K562 (cell line): ENCODE measurements around the gene ELP1. TPM values are rescaled to one million over a fixed set of nuclear protein-coding genes. Genes with fewer than 3 reads are reported as not detected.

Source experiments
- ATAC-seq: fragments of 200-7000 bp; cut with Tn5 transposase; 3 replicates; pipeline ENCODE4 v1.9.1; 2020; ENCODE audit warnings: moderate library complexity
- BruUV-seq: library from RNA; stranded (reverse); fragments of 400-500 nt; replicated peaks from 2 replicates; lab custom pipeline; 2021; lab: Mats Ljungman, UMichigan
- CTCF ChIA-PET: fragments of 300-600 bp; formaldehyde crosslinking; extraction: SDS; loops from one replicate; lab custom pipeline; 2021; ENCODE audit warnings: low intra/inter-chr PET ratio; lab: Yijun Ruan, JAX
- POLR2A ChIA-PET: fragments of 300-600, 350-650 bp; sonication (Branson Sonifier 250); formaldehyde crosslinking; extraction: SDS; loops from one replicate; lab custom pipeline; 2021; ENCODE audit warnings: antibody characterized with exemption, inconsistent platforms; lab: Yijun Ruan, JAX
- DNase-seq, 4 experiments: peaks; one replicate each; pipeline versions ENCODE4 v3.0.0 to v3.0.0-alpha.2; 2011 to 2018; ENCODE audit warnings: low spot score in 3 of 4, mixed read lengths in 3 of 4; ENCODE audit errors: extremely low read depth in 1 of 4
- FAIRE-seq: peaks from 2 replicates; lab custom pipeline; 2011; peaks lifted over from hg19 to GRCh38; lab: Jason Lieb, UNC
- H2AFZ ChIP-seq: 2 replicates; pipeline ENCODE4 v1.6.0; 2011; ENCODE audit warnings: low read depth, low read length, control low read depth, inconsistent platforms
- H3K27ac ChIP-seq: fragments of 200-600 bp; 3 replicates; pipeline ENCODE4 v1.8.0; 2011; ENCODE audit warnings: low read depth, mild to moderate bottlenecking, control low read depth, inconsistent platforms, low read length, moderate library complexity, mixed read lengths; ENCODE audit errors: extremely low read depth
- H3K27me3 ChIP-seq, 2 experiments: fragments of 300-600 bp in 1 of 2; 2 replicates in 1 of 2; 3 replicates in 1 of 2; pipeline versions ENCODE4 v1.6.0 to v1.8.0; 2011; ENCODE audit warnings: inconsistent platforms in 2 of 2, low read length in 2 of 2, mild to moderate bottlenecking in 1 of 2, mixed read lengths in 1 of 2, moderate library complexity in 1 of 2; ENCODE audit not compliant: control insufficient read depth in 2 of 2, insufficient read depth in 2 of 2
- H3K36me3 ChIP-seq: fragments of 300-600 bp; 3 replicates; pipeline ENCODE4 v1.8.0; 2011; ENCODE audit warnings: mild to moderate bottlenecking, low read length, inconsistent platforms; ENCODE audit not compliant: control insufficient read depth, insufficient read depth
- H3K4me1 ChIP-seq, 2 experiments: fragments of 200-600 bp in 1 of 2; replicated peaks in 1 of 2; 2 replicates in 1 of 2; 3 replicates in 1 of 2; pipeline versions ENCODE4 v1.5.1 to v1.8.0; 2011; ENCODE audit warnings: inconsistent platforms in 2 of 2, low read length in 2 of 2, mild to moderate bottlenecking in 1 of 2, mixed read lengths in 1 of 2, moderate library complexity in 1 of 2; ENCODE audit not compliant: control insufficient read depth in 2 of 2, insufficient read depth in 2 of 2
- H3K4me2 ChIP-seq: 2 replicates; pipeline ENCODE4 v1.6.1; 2011; ENCODE audit warnings: low read length, control low read depth, inconsistent platforms, mixed read lengths; ENCODE audit not compliant: insufficient read depth
- H3K4me3 ChIP-seq: fragments of 200-600 bp; sonication (generic), shearing (Covaris generic); 2 replicates; pipeline ENCODE4 v1.5.1; 2016; ENCODE audit warnings: control low read depth, inconsistent platforms
- H3K79me2 ChIP-seq: fragments of 200-600 bp; 3 replicates; pipeline ENCODE4 v1.8.0; 2011; ENCODE audit warnings: low read length, inconsistent platforms; ENCODE audit not compliant: control insufficient read depth, insufficient read depth
- H3K9ac ChIP-seq, 2 experiments: 2 replicates each; pipeline versions ENCODE4 v1.6.0 to v1.6.1; 2011; ENCODE audit warnings: low read depth in 2 of 2, low read length in 2 of 2, control low read depth in 1 of 2, inconsistent platforms in 1 of 2, mild to moderate bottlenecking in 1 of 2, mixed read lengths in 1 of 2; ENCODE audit not compliant: insufficient read depth in 1 of 2
- H3K9me1 ChIP-seq: one replicate; pipeline ENCODE4 v1.6.0; 2011; ENCODE audit warnings: inconsistent platforms, mild to moderate bottlenecking, low read length, moderate library complexity; ENCODE audit not compliant: control insufficient read depth, insufficient read depth
- H3K9me3 ChIP-seq: replicated peaks from 2 replicates; pipeline ENCODE4 v1.5.1; 2011; ENCODE audit warnings: low read depth, low read length, inconsistent platforms; ENCODE audit not compliant: control insufficient read depth, insufficient read depth
- H4K20me1 ChIP-seq: replicated peaks from 2 replicates; pipeline ENCODE4 v1.6.1; 2011; ENCODE audit warnings: low read length, inconsistent platforms, mixed read lengths; ENCODE audit not compliant: control insufficient read depth, insufficient read depth
- ADNP ChIP-seq: fragments of 200-800 bp; sonication (Bioruptor generic); IDR thresholded peaks from 2 replicates; pipeline ENCODE4 v1.6.1; 2016; ENCODE audit warnings: missing genetic modification characterization, missing compliant biosample characterization
- GTF2E2 ChIP-seq: fragments of 200-800 bp; sonication (Bioruptor generic); IDR thresholded peaks from 2 replicates; pipeline ENCODE4 v1.6.1; 2016; ENCODE audit warnings: missing genetic modification characterization, missing compliant biosample characterization
- NR2C1 ChIP-seq, 2 experiments: fragments of 450-650 bp; IDR thresholded peaks; 2 replicates each; pipeline ENCODE4 v1.6.1; 2017; ENCODE audit warnings: mild to moderate bottlenecking in 2 of 2, antibody characterized with exemption in 1 of 2, inconsistent platforms in 1 of 2, missing compliant biosample characterization in 1 of 2, missing genetic modification characterization in 1 of 2
- RFX5 ChIP-seq: IDR thresholded peaks from 2 replicates; pipeline ENCODE4 v1.6.1; 2011; ENCODE audit warnings: low read depth, mild to moderate bottlenecking, improper control_type of control experiment, low read length
- SAFB2 ChIP-seq: fragments of 200-400 bp; formaldehyde crosslinking; IDR thresholded peaks from 2 replicates; pipeline ENCODE4 v1.6.1; 2018; ENCODE audit warnings: borderline replicate concordance, low read length, low read depth, moderate library complexity; ENCODE audit not compliant: severe bottlenecking
- SRF ChIP-seq, 2 experiments: fragments of 250-450, 450-650 bp in 1 of 2; sonication (Bioruptor Pico) in 1 of 2; sonication (generic) in 1 of 2; formaldehyde crosslinking; IDR thresholded peaks; 2 replicates each; pipeline versions ENCODE4 v1.5.0 to v1.5.1; 2020 to 2022; ENCODE audit warnings: mild to moderate bottlenecking in 1 of 2, missing genetic modification reagents in 1 of 2
- ZNF212 ChIP-seq: fragments of 450-650 bp; formaldehyde crosslinking; IDR thresholded peaks from 2 replicates; pipeline ENCODE4 v1.4.0; 2020; ENCODE audit warnings: mild to moderate bottlenecking
- WGBS: fragments of 100-300 bp; shearing (Covaris generic); methylation state at CpG from one replicate; pipeline ENCODE4 v1.1.6; 2016; ENCODE audit warnings: low coverage, mixed read lengths; ENCODE audit not compliant: insufficient coverage; ENCODE audit errors: missing lambda C conversion rate; 5-methylcytosine and 5-hydroxymethylcytosine counted together
- in situ Hi-C: fragments of 300-500 bp; cut with MboI; formaldehyde crosslinking; loops from 4 replicates; pipeline ENCODE4 v1.15.0; 2018; ENCODE audit warnings: inconsistent platforms, mixed read lengths
- intact Hi-C: fragments of 100-400 bp; cut with micrococcal nuclease; formaldehyde crosslinking; loops from 2 replicates; pipeline ENCODE4 v1.14.2; 2022
- polyA plus RNA-seq, 8 experiments: library from polyadenylated mRNA; depleted of rRNA in 4 of 8; stranded (reverse) in 5 of 8; unstranded in 3 of 8; fragments of >200 nt; fragmentation: Nextera tagmentation in 2 of 8; fragmentation: Illumina TruSeq in 1 of 8; extraction: Ambion mirVana in 2 of 8; extraction: Trizol in 1 of 8; gene quantifications; 2 replicates each; pipeline versions ENCODE4 v1.2.1 to v1.2.3, GENCODE V29; 2011 to 2014; ENCODE audit warnings: inconsistent platforms in 1 of 8, missing spikeins in 1 of 8
- total RNA-seq, 7 experiments: library from RNA; depleted of rRNA in 6 of 7; stranded (reverse); fragments of >200 nt in 6 of 7; fragmentation: Illumina TruSeq in 2 of 7; extraction: Trizol in 2 of 7; gene quantifications; 2 replicates each; pipeline versions ENCODE4 v1.2.1 to v1.2.3, GENCODE V29; 2011 to 2021; ENCODE audit warnings: low replicate concordance in 1 of 7
- TF ChIP-seq, protein P1 (sequence below): fragments of 450-650 bp; formaldehyde crosslinking; IDR thresholded peaks from 2 replicates; pipeline ENCODE4 v1.4.0; 2020; ENCODE audit warnings: mild to moderate bottlenecking, moderate library complexity
- TF ChIP-seq, protein P2 (sequence below): fragments of 250-450 bp; sonication (Bioruptor Pico); IDR thresholded peaks from 2 replicates; pipeline ENCODE4 v1.8.0; 2021; ENCODE audit warnings: borderline replicate concordance, mild to moderate bottlenecking, moderate library complexity; ENCODE audit not compliant: poor library complexity, severe bottlenecking
- TF ChIP-seq, protein P3 (sequence below): fragments of 250-450 bp; sonication (Bioruptor Pico); IDR thresholded peaks from 2 replicates; pipeline ENCODE4 v1.9.0; 2021; ENCODE audit warnings: mild to moderate bottlenecking, inconsistent platforms
- TF ChIP-seq, protein P4 (sequence below): sonication (generic); formaldehyde crosslinking; IDR thresholded peaks from 2 replicates; pipeline ENCODE4 v1.8.0; 2022; ENCODE audit warnings: missing genetic modification reagents, mild to moderate bottlenecking, borderline replicate concordance
- TF ChIP-seq, protein P5 (sequence below): fragments of 250-450 bp; sonication (Bioruptor Pico); IDR thresholded peaks from 2 replicates; pipeline ENCODE4 v1.4.0; 2020

Gene ELP1
- total and polyA plus RNA-seq, 9 of the 15 experiments (the other 6 are each of a cell fraction or from before 2014, with no cell fraction given), result 17.0 to 48.6 (median 39.7) TPM

DNA sequence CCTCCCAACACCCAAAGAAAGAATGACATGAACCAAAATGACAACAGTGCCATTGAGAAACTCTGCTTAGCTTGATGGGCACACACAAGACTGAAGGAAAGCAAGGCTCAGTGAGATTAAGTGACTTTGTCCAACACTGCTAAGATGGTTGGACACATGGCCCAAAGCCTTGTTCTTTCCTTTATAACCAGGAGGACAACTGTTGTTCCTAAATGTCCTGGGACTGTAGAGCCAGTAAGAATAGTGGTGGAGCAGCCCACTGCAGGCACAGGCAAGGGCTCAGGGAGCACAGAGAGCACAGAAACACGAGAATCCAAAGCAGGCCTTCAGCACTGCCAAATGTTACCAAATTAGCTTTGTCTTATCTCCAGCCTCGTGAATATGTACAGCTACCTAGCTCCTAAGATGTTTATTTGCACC, 67.9 kb downstream of the ELP1 start (continued):
- TF ChIP-seq ADNP (no peak), GTF2E2 (tag) (no peak), SRF (CRISPR knock-in tag; IDR thresholded peaks at IDR 0.05) (no peak)
- TF ChIP-seq, protein P1, sequence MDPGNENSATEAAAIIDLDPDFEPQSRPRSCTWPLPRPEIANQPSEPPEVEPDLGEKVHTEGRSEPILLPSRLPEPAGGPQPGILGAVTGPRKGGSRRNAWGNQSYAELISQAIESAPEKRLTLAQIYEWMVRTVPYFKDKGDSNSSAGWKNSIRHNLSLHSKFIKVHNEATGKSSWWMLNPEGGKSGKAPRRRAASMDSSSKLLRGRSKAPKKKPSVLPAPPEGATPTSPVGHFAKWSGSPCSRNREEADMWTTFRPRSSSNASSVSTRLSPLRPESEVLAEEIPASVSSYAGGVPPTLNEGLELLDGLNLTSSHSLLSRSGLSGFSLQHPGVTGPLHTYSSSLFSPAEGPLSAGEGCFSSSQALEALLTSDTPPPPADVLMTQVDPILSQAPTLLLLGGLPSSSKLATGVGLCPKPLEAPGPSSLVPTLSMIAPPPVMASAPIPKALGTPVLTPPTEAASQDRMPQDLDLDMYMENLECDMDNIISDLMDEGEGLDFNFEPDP (CRISPR knock-in tag), result no peak
- TF ChIP-seq, all 486 proteins: peak for 0

DNA sequence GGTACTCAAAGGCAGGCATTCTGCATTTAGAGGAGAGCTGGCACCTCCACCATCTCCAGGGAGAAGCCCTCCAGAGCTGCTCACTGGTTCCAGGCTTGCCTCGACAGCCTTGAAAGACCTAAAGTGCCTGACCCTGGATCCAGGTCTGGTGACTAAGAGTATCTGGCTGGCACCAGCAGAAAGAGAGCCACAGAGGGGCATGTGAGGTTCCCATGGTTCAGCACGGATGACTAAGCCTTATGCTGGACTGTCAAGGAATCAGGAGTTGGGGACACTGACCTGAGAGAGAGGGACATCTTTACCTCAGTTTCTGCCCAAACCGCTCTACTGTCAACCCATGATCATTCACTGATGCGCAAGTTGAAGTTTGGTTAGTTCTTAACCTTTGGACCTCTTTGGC, 68.9 kb downstream of the ELP1 start:
- 58% methylated on average over 4 of the region's 4 CpGs for WGBS
- CTCF ChIA-PET, result no interaction called here
- ATAC-seq, result no peak
- FAIRE-seq, result no peak
- no TSS peak for BruUV-seq
- in situ Hi-C loops (no loop called here), intact Hi-C loops (no loop called here)
- H4K20me1 ChIP-seq, result no peaks in the 10 kb centered on the region
- H3K79me2 ChIP-seq, result no peaks in the 10 kb centered on the region
- no peak overlapping the region for H3K4me2 ChIP-seq
- no peaks in the 10 kb centered on the region for H3K9me3 ChIP-seq
- TF ChIP-seq, protein P2, sequence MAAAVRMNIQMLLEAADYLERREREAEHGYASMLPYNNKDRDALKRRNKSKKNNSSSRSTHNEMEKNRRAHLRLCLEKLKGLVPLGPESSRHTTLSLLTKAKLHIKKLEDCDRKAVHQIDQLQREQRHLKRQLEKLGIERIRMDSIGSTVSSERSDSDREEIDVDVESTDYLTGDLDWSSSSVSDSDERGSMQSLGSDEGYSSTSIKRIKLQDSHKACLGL, result no peak
- TF ChIP-seq, protein P3, sequence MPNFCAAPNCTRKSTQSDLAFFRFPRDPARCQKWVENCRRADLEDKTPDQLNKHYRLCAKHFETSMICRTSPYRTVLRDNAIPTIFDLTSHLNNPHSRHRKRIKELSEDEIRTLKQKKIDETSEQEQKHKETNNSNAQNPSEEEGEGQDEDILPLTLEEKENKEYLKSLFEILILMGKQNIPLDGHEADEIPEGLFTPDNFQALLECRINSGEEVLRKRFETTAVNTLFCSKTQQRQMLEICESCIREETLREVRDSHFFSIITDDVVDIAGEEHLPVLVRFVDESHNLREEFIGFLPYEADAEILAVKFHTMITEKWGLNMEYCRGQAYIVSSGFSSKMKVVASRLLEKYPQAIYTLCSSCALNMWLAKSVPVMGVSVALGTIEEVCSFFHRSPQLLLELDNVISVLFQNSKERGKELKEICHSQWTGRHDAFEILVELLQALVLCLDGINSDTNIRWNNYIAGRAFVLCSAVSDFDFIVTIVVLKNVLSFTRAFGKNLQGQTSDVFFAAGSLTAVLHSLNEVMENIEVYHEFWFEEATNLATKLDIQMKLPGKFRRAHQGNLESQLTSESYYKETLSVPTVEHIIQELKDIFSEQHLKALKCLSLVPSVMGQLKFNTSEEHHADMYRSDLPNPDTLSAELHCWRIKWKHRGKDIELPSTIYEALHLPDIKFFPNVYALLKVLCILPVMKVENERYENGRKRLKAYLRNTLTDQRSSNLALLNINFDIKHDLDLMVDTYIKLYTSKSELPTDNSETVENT, result no peak
- TF ChIP-seq, protein P4, sequence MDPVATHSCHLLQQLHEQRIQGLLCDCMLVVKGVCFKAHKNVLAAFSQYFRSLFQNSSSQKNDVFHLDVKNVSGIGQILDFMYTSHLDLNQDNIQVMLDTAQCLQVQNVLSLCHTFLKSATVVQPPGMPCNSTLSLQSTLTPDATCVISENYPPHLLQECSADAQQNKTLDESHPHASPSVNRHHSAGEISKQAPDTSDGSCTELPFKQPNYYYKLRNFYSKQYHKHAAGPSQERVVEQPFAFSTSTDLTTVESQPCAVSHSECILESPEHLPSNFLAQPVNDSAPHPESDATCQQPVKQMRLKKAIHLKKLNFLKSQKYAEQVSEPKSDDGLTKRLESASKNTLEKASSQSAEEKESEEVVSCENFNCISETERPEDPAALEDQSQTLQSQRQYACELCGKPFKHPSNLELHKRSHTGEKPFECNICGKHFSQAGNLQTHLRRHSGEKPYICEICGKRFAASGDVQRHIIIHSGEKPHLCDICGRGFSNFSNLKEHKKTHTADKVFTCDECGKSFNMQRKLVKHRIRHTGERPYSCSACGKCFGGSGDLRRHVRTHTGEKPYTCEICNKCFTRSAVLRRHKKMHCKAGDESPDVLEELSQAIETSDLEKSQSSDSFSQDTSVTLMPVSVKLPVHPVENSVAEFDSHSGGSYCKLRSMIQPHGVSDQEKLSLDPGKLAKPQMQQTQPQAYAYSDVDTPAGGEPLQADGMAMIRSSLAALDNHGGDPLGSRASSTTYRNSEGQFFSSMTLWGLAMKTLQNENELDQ (CRISPR knock-in tag), result no peak
- no peak for TF ChIP-seq SAFB2
- no peak for TF ChIP-seq ZNF212 (CRISPR knock-in tag)
- TF ChIP-seq, protein P5, sequence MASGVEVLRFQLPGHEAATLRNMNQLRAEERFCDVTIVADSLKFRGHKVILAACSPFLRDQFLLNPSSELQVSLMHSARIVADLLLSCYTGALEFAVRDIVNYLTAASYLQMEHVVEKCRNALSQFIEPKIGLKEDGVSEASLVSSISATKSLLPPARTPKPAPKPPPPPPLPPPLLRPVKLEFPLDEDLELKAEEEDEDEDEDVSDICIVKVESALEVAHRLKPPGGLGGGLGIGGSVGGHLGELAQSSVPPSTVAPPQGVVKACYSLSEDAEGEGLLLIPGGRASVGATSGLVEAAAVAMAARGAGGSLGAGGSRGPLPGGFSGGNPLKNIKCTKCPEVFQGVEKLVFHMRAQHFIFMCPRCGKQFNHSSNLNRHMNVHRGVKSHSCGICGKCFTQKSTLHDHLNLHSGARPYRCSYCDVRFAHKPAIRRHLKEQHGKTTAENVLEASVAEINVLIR, result no peak
- no peak for TF ChIP-seq RFX5
- TF ChIP-seq NR2C1 (IDR thresholded peaks at IDR 0.05), result no peak
- TF ChIP-seq NR2C1 (tag; IDR thresholded peaks at IDR 0.05), result no peak
- no peak for DNase-seq
- no peaks in the 10 kb centered on the region for H3K4me1 ChIP-seq
- no peaks in the 10 kb centered on the region; a peak in 1 of 5 replicates for H3K27me3 ChIP-seq
- H3K9ac ChIP-seq, result no peak overlapping the region
- no peak overlapping the region for H2AFZ ChIP-seq
- POLR2A ChIA-PET, result interaction anchor here (0.9 kb wide), 1 partner anchor 19 kb away, joined by 3 read pairs; no protein-coding TSS in a partner anchor
- no peak overlapping the region for H3K27ac ChIP-seq
- no peaks in the 10 kb centered on the region for H3K9me1 ChIP-seq
- peaks cover 18% of the 10 kb centered on the region; the same call in 2 of the 3 replicates for H3K36me3 ChIP-seq
- no peak overlapping the region for H3K4me3 ChIP-seq
